Measurements from ENCODE around the gene ITPRID2. TPM values are rescaled to one million over a fixed set of nuclear protein-coding genes. Genes with fewer than 3 reads are reported as not detected.

ITPRID2 gene
- total and polyA plus RNA-seq, 2 of the 13 experiments (the other 11 are each of a cell fraction or from before 2014, with no cell fraction given): 44.8 to 62.3 TPM

GRCh38 chr2:181891966-181892798 lies 652 bp downstream of the ITPRID2 start (continued):
- TF ChIP-seq SRSF4 (IDR thresholded peaks at IDR 0.05; ENCODE audit: low read depth, low read length, poor library complexity, severe bottlenecking) (no peak), CSRNP1 (CRISPR knock-in tag; IDR thresholded peaks at IDR 0.05) (peak; percentile 95), ZNF354B (CRISPR knock-in tag; IDR thresholded peaks at IDR 0.05) (no peak), ZNF790 (CRISPR knock-in tag; IDR thresholded peaks at IDR 0.05; ENCODE audit: borderline replicate concordance) (peak; percentile 56; the same call in 1 of the 2 replicates), ZNF205 (CRISPR knock-in tag; IDR thresholded peaks at IDR 0.05) (peak; percentile 73; the same call in 1 of the 2 replicates), ARNTL (CRISPR knock-in tag; IDR thresholded peaks at IDR 0.05) (peak; percentile 90), HCFC1 (IDR thresholded peaks at IDR 0.05; ENCODE audit: low read depth, low read length) (no peak), ZBTB7A (CRISPR knock-in tag; IDR thresholded peaks at IDR 0.05) (peak; percentile 84), KLF9 (CRISPR knock-in tag; IDR thresholded peaks at IDR 0.05; ENCODE audit: low read depth) (no peak; the same call in 1 of the 2 replicates), SAP130 (CRISPR knock-in tag; IDR thresholded peaks at IDR 0.05; ENCODE audit: low read depth) (peak; percentile 78)
- TF ChIP-seq, protein P1, sequence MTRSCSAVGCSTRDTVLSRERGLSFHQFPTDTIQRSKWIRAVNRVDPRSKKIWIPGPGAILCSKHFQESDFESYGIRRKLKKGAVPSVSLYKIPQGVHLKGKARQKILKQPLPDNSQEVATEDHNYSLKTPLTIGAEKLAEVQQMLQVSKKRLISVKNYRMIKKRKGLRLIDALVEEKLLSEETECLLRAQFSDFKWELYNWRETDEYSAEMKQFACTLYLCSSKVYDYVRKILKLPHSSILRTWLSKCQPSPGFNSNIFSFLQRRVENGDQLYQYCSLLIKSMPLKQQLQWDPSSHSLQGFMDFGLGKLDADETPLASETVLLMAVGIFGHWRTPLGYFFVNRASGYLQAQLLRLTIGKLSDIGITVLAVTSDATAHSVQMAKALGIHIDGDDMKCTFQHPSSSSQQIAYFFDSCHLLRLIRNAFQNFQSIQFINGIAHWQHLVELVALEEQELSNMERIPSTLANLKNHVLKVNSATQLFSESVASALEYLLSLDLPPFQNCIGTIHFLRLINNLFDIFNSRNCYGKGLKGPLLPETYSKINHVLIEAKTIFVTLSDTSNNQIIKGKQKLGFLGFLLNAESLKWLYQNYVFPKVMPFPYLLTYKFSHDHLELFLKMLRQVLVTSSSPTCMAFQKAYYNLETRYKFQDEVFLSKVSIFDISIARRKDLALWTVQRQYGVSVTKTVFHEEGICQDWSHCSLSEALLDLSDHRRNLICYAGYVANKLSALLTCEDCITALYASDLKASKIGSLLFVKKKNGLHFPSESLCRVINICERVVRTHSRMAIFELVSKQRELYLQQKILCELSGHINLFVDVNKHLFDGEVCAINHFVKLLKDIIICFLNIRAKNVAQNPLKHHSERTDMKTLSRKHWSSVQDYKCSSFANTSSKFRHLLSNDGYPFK (CRISPR knock-in tag; IDR thresholded peaks at IDR 0.05; ENCODE audit: borderline replicate concordance): peak; percentile 93; the same call in 1 of the 2 replicates
- TF ChIP-seq, protein P2, sequence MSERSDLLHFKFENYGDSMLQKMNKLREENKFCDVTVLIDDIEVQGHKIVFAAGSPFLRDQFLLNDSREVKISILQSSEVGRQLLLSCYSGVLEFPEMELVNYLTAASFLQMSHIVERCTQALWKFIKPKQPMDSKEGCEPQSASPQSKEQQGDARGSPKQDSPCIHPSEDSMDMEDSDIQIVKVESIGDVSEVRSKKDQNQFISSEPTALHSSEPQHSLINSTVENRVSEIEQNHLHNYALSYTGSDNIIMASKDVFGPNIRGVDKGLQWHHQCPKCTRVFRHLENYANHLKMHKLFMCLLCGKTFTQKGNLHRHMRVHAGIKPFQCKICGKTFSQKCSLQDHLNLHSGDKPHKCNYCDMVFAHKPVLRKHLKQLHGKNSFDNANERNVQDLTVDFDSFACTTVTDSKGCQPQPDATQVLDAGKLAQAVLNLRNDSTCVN (CRISPR knock-in tag; IDR thresholded peaks at IDR 0.05; ENCODE audit: borderline replicate concordance): peak; percentile 89; the same call in 1 of the 2 replicates
- TF ChIP-seq, protein P3, sequence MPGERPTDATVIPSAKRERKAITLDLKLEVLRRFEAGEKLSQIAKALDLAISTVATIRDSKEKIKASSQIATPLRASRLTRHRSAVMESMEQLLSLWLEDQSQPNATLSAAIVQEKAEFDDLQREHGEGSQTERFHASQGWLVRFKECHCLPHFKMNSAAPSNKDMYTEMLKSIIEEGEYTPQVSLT (CRISPR knock-in tag; IDR thresholded peaks at IDR 0.05; ENCODE audit: borderline replicate concordance, low read depth): no peak
- TF ChIP-seq, protein P4, sequence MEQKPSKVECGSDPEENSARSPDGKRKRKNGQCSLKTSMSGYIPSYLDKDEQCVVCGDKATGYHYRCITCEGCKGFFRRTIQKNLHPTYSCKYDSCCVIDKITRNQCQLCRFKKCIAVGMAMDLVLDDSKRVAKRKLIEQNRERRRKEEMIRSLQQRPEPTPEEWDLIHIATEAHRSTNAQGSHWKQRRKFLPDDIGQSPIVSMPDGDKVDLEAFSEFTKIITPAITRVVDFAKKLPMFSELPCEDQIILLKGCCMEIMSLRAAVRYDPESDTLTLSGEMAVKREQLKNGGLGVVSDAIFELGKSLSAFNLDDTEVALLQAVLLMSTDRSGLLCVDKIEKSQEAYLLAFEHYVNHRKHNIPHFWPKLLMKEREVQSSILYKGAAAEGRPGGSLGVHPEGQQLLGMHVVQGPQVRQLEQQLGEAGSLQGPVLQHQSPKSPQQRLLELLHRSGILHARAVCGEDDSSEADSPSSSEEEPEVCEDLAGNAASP (CRISPR knock-in tag; IDR thresholded peaks at IDR 0.05; ENCODE audit: borderline replicate concordance): peak; percentile 79
- TF ChIP-seq, protein P5, sequence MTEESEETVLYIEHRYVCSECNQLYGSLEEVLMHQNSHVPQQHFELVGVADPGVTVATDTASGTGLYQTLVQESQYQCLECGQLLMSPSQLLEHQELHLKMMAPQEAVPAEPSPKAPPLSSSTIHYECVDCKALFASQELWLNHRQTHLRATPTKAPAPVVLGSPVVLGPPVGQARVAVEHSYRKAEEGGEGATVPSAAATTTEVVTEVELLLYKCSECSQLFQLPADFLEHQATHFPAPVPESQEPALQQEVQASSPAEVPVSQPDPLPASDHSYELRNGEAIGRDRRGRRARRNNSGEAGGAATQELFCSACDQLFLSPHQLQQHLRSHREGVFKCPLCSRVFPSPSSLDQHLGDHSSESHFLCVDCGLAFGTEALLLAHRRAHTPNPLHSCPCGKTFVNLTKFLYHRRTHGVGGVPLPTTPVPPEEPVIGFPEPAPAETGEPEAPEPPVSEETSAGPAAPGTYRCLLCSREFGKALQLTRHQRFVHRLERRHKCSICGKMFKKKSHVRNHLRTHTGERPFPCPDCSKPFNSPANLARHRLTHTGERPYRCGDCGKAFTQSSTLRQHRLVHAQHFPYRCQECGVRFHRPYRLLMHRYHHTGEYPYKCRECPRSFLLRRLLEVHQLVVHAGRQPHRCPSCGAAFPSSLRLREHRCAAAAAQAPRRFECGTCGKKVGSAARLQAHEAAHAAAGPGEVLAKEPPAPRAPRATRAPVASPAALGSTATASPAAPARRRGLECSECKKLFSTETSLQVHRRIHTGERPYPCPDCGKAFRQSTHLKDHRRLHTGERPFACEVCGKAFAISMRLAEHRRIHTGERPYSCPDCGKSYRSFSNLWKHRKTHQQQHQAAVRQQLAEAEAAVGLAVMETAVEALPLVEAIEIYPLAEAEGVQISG (CRISPR knock-in tag; IDR thresholded peaks at IDR 0.05): peak; percentile 88
